Central memory CD8-positive, alpha-beta T cell (primary cell): ENCODE measurements around the gene KHDC1L.
"Not testable (repeated sequence)": the region's sequence is repeated elsewhere in the genome, so short reads cannot be mapped to it uniquely, and the experiment has no call there.

Source experiments
- ATAC-seq: fragments of 150-1000 bp; cut with Tn5 transposase; replicated peaks from 2 replicates; pipeline ENCODE4 v1.10.0; 2022; ENCODE audit warnings: mild to moderate bottlenecking, moderate FRiP score, moderate number of reproducible peaks; ENCODE audit not compliant: poor library complexity, severe bottlenecking; ENCODE audit errors: extremely low read depth
- DNase-seq, 2 donors: peaks; one replicate each; pipeline ENCODE4 v3.0.0; 2021; ENCODE audit warnings: low spot score in 2 of 2
- H3K27ac Mint-ChIP-seq: one replicate; pipeline ENCODE4 v1.8.0; 2022; ENCODE audit warnings: low read depth, mild to moderate bottlenecking, moderate library complexity, mixed read lengths
- H3K27me3 Mint-ChIP-seq: one replicate; pipeline ENCODE4 v1.8.0; 2022; ENCODE audit warnings: mixed read lengths
- H3K36me3 Mint-ChIP-seq: one replicate; pipeline ENCODE4 v1.8.0; 2022; ENCODE audit warnings: mild to moderate bottlenecking, moderate library complexity, mixed read lengths; ENCODE audit not compliant: insufficient read depth
- H3K4me1 Mint-ChIP-seq: one replicate; pipeline ENCODE4 v1.8.0; 2022; ENCODE audit warnings: mixed read lengths
- H3K4me3 Mint-ChIP-seq: one replicate; pipeline ENCODE4 v1.8.0; 2022; ENCODE audit warnings: mild to moderate bottlenecking, moderate library complexity, mixed read lengths
- H3K9me3 Mint-ChIP-seq: one replicate; pipeline ENCODE4 v1.8.0; 2022; ENCODE audit warnings: mixed read lengths

KHDC1L gene

DNA sequence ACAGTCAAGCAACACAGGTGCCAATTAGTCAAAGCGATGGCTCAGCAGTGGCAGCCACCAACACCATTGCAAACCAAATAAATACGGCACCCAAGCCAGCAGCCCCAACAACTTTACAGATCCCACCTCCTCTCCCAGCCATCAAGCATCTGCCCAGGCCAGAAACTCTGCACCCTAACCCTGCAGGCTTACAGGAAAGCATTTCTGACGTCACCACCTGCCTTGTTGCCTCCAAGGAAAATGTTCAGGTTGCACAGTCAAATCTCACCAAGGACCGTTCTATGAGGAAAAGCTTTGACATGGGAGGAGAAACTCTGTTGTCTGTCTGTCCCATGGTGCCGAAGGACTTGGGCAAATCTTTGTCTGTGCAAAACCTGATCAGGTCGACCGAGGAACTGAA is 30.6 kb downstream of the KHDC1L start:
- Mint-ChIP-seq H3K27ac (no peak overlapping the region), H3K9me3 (no peaks in the 10 kb centered on the region)

DNA sequence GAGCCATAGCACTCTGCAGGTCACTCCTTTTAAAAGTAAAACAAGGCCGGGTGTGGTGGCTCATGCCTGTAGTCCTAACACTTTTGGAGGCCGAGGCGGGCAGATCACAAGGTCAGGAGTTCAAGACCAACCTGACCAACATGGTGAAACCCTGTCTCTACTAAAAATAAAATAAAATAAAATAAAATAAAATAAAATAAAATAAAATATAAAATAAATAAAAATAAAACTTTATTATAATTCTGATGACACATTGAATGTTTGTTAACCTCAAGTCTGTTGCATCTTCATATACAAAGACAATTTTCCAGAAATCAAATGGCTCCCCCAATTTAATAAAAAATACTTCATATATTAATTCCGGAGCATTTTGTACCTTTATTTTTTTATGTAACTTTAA is 32.0 kb downstream of the KHDC1L start:
- not testable (repeated sequence) for H3K27me3 Mint-ChIP-seq, H3K4me3 Mint-ChIP-seq, DNase-seq, H3K9me3 Mint-ChIP-seq, ATAC-seq, H3K4me1 Mint-ChIP-seq, H3K36me3 Mint-ChIP-seq, H3K27ac Mint-ChIP-seq

More for the DNA sequence above, 30.6 kb downstream of the KHDC1L start:
- no peaks in the 10 kb centered on the region for H3K27me3 Mint-ChIP-seq
- ATAC-seq (no peak), DNase-seq (no peak)
- H3K4me3 Mint-ChIP-seq = no peak overlapping the region
- H3K4me1 Mint-ChIP-seq = no peaks in the 10 kb centered on the region
- H3K36me3 Mint-ChIP-seq = no peaks in the 10 kb centered on the region

DNA sequence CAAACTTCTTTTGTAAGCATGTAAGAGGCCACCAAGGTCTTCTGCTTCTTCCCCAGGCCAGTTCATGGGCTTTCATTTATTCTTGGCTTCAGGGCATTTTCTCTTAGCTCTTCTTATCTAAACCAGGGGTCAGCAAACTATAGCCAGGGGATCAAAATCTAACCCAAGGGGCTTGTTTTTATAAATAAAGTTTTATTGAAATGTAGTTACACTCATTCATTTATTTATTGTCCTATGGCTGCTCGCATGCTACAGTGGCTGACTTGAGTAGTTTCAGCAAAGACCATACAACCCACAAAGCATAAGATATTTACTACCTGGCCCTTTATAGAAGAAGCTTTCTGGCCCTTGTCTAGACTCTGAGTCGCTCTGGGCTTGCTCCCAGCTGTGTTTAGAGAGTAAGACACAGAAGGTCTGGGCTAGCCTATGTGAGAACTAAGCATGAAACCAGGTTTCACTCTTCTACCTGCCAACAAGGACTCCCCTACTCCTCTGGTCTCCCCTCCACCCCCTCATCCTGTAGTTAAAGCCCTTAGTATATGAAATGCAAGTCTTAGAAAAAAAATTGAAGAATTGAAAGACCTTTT is 43.2 kb downstream of the KHDC1L start:
- H3K27me3 Mint-ChIP-seq = no peaks in the 10 kb centered on the region
- no peak overlapping the region for H3K27ac Mint-ChIP-seq
- no peaks in the 10 kb centered on the region for H3K9me3 Mint-ChIP-seq
- H3K36me3 Mint-ChIP-seq = no peaks in the 10 kb centered on the region
- no peak overlapping the region for H3K4me3 Mint-ChIP-seq
- DNase-seq (no peak), ATAC-seq (no peak)
- H3K4me1 Mint-ChIP-seq = no peaks in the 10 kb centered on the region

DNA sequence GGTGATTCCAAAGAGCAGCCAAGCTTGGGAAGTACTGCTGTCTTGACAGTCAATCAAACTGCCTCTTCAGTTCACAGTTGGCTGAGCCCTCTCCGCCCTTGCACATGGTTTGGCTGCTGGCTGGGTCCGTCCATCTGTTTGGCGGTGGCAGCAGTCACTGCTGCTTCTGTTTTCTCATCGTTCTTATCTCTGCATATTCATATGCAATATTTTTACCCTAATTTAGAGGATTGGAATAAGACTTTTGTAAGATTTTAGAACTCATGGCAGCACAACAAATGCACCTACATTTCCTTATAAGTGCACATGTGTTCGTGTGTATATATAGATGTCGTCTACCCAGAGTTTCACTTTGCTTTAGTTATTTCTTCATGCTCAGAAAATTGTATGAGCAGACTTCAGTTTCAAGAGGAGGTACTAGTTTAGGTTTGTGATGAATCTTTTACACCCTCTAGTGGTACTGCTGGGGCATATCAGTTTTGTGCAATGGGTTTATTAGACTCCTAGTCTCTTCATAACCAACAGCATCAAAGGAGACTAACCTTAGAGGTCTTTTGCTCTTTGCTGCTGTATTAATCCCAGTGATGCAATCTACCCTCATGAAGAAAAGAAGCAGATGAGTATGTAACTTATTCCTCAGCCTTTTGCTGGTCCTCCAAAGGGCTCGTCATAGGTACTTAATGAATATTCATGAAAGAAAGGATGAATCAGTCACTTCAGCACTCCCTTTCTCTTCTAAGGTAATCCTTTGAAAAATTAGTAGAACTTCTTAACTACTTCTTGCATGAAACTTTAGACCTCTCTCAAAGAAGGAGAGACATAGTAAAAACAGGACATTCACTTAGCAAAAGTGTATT is 44.3 kb downstream of the KHDC1L start:
- ATAC-seq (peak; percentile 82), DNase-seq (no peak)
- Mint-ChIP-seq H3K36me3 (no peaks in the 10 kb centered on the region), H3K4me1 (no peaks in the 10 kb centered on the region), H3K4me3 (no peak overlapping the region), H3K9me3 (no peaks in the 10 kb centered on the region), H3K27ac (no peak overlapping the region), H3K27me3 (no peaks in the 10 kb centered on the region)

DNA sequence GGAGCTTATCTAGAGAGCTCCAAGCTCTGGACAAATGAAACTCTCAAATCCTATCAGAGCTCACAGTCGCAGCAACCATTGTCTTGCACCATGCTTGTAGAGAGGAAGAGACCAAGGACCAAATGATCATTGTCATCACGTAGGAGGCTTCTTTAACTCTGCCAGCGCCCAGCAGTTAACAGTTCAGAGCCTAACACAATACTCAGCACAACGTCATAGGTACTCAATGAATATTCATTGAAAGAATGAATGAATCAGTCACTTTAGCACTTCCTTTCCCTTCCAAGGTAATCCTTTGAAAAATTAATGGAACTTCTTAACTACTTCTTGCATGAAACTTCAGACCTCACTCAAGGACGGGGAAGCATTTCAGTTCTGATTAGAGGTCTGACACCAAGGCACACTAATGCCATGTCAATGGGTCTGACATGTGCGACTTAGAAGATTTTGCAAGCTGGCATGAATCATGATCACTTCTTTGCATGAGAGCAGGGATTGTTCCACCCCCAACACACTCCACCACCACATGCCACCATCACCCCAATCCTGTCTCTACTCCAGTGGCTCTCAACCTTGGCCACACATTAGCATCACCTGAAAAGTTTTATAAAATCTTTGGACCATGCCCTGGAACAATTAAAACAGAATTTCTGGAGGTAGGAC is 45.1 kb downstream of the KHDC1L start:
- Mint-ChIP-seq H3K36me3 (no peaks in the 10 kb centered on the region), H3K9me3 (no peaks in the 10 kb centered on the region), H3K4me1 (no peaks in the 10 kb centered on the region), H3K4me3 (no peak overlapping the region), H3K27me3 (no peaks in the 10 kb centered on the region), H3K27ac (no peak overlapping the region)
- ATAC-seq (no peak), DNase-seq (no peak)

DNA sequence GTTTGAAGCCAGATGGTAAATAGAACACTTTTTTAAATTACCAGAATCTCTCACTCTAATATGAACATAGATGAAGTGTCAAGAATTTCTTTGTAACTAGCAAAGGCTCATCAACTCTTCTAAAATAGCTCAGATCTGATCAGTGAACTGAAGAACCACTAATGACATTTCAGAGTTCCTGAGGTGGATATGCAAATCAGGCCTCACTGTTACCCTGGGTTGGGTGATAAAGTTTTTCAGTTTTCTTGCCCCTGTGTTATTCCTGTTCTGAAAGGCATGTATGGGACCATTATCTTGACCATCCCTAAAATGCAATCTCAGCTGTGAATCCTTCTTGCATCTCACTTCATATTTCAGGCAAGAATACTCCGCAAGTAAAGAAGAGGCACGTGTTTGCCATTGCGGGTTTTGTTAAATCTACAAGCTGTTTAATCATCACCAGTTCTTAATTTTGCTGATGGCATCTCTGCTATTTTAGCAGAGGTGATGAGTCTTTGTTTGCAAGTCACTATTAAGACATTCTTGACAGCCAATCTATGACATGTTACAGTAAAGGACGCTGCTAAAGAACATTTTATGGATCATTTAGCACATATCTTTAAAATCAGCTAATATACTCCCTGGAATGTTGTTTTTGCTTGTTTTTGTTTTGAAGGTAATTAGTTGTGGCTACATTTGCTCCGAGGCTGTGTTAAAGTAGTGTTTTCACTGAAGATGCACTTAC is 47.9 kb downstream of the KHDC1L start:
- Mint-ChIP-seq H3K4me1 (no peaks in the 10 kb centered on the region), H3K4me3 (no peak overlapping the region), H3K9me3 (no peaks in the 10 kb centered on the region), H3K27ac (no peak overlapping the region), H3K36me3 (no peaks in the 10 kb centered on the region), H3K27me3 (no peaks in the 10 kb centered on the region)
- DNase-seq (no peak), ATAC-seq (no peak)

DNA sequence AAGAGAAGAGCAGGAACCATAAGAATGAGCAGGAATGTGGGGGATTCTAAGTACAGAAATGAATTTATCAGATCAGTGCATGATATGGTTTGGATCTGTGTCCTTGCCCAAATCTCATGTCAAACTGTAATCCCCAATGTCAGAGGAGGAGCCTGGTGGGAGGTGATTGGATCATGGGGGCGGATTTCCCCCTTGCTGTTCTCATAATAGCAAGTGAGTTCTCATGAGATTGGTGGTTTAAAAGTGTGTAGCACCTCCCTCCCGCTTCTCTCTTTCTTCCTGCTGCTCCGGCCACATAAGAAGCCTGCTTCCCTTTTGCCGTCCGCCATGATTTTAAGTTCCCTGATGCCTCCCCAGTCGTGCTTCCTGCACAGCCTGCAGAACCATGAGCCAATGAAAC is 49.2 kb downstream of the KHDC1L start:
- no peak overlapping the region for H3K4me3 Mint-ChIP-seq

DNA sequence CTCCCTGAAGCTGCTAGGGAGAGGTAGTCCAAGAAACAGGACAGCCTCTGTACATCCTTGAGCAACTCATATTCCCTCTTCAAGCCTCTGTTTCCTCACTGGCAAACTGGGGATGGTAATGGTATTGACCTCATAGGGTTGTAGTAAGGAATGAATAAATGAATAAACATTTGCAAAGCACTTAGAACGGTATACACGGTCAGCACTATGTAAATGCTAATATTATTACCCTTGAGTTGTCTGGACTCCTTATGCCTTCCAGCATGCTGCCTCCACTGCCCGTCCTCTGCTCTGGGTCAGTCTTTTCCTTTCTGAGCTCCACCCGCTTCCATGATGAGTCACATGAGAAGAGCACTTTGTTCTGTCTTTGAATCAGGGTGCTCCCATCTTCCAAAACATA is 50.6 kb downstream of the KHDC1L start:
- DNase-seq (no peak), ATAC-seq (no peak)
- H3K9me3 Mint-ChIP-seq = no peaks in the 10 kb centered on the region
- H3K27me3 Mint-ChIP-seq = no peaks in the 10 kb centered on the region
- no peaks in the 10 kb centered on the region for H3K36me3 Mint-ChIP-seq
- no peak overlapping the region for H3K4me3 Mint-ChIP-seq
- no peaks in the 10 kb centered on the region for H3K4me1 Mint-ChIP-seq
- no peak overlapping the region for H3K27ac Mint-ChIP-seq

More for the DNA sequence above, 49.2 kb downstream of the KHDC1L start:
- Mint-ChIP-seq H3K9me3 (no peaks in the 10 kb centered on the region), H3K36me3 (no peaks in the 10 kb centered on the region), H3K27me3 (no peaks in the 10 kb centered on the region), H3K4me1 (no peaks in the 10 kb centered on the region), H3K27ac (no peak overlapping the region)
- DNase-seq = no peak
- no peak for ATAC-seq
